ENCODE data around the gene PDGFB. TPM values are rescaled to one million over a fixed set of nuclear protein-coding genes. Genes with fewer than 3 reads are reported as not detected.

PDGFB gene
- total RNA-seq, 1 donor from 2014 or later, result 1.1 TPM

DNA sequence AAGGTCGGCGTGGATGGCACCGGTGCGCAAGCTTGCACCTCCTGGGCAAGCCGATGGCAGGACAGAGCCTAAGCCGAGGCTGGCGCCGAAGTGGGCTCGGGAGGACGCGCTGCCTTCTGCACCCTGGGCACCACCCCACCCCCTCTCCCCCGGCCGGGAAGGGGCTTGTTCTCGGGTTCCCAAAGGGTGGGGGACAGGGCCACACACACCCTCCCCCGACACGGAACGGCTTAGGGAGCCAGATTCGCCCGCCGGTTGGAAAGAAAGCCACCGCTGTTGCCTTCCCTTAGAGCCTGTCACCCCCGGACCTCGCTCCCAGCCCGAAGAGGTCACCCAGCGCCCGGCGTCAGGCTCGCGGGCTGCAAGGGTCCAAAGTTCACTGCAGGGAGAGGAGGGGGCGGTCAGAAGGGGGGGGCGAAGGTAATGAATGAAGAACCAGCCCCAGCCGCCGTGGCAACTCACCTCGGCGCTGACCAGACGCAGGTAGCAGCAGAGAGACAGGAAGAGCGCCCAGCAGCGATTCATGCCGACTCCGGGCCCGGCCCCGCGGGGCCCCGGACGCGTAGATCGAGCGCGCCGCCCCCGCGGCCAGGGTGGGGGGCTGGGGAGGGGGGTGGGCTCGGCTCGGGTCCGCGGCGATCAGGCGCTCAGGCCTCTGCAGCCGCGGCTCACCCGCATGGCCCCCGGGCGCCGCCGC lies 1.2 kb downstream of the PDGFB start:
- no peak for TF ChIP-seq CTCF (IDR thresholded peaks at IDR 0.05; ENCODE audit: insufficient read depth, low read length, severe bottlenecking)
- Histone ChIP-seq H3K36me3 (ENCODE audit: control insufficient read depth, insufficient read depth, low read length) (no peaks in the 10 kb centered on the region), H3K4me3 (ENCODE audit: low read depth, low read length) (peak overlapping the region; percentile 37), H3K27me3 (ENCODE audit: control insufficient read depth, insufficient read depth, low read length) (peaks cover 3% of the 10 kb centered on the region)
- FAIRE-seq (no peak), DNase-seq (ENCODE audit: low read depth) (no peak)

GRCh38 chr22:39242595-39243438 lies 2.0 kb downstream of the PDGFB start:
- no peaks in the 10 kb centered on the region for H3K36me3 ChIP-seq (ENCODE audit: control insufficient read depth, insufficient read depth, low read length)
- DNase-seq (ENCODE audit: low read depth) (no peak), FAIRE-seq (no peak)
- peaks cover 3% of the 10 kb centered on the region for H3K27me3 ChIP-seq (ENCODE audit: control insufficient read depth, insufficient read depth, low read length)
- no peak for TF ChIP-seq CTCF (IDR thresholded peaks at IDR 0.05; ENCODE audit: insufficient read depth, low read length, severe bottlenecking)
- peak overlapping the region; percentile 37 for H3K4me3 ChIP-seq (ENCODE audit: low read depth, low read length)

GRCh38 chr22:39241794-39242594 lies 2.8 kb downstream of the PDGFB start:
- no peak for TF ChIP-seq CTCF (IDR thresholded peaks at IDR 0.05; ENCODE audit: insufficient read depth, low read length, severe bottlenecking)
- Histone ChIP-seq H3K36me3 (ENCODE audit: control insufficient read depth, insufficient read depth, low read length) (no peaks in the 10 kb centered on the region), H3K27me3 (ENCODE audit: control insufficient read depth, insufficient read depth, low read length) (peaks cover 3% of the 10 kb centered on the region), H3K4me3 (ENCODE audit: low read depth, low read length) (peak overlapping the region; percentile 37)
- DNase-seq (ENCODE audit: low read depth) (no peak), FAIRE-seq (no peak)

GRCh38 chr22:39240831-39241793 lies 3.7 kb downstream of the PDGFB start:
- FAIRE-seq (no peak), DNase-seq (ENCODE audit: low read depth) (peak; percentile 41)
- Histone ChIP-seq H3K27me3 (ENCODE audit: control insufficient read depth, insufficient read depth, low read length) (peaks cover 3% of the 10 kb centered on the region), H3K36me3 (ENCODE audit: control insufficient read depth, insufficient read depth, low read length) (no peaks in the 10 kb centered on the region), H3K4me3 (ENCODE audit: low read depth, low read length) (no peak overlapping the region)
- TF ChIP-seq CTCF (IDR thresholded peaks at IDR 0.05; ENCODE audit: insufficient read depth, low read length, severe bottlenecking), result no peak

Data from bronchial epithelial cell (primary cell).